Measurements from ENCODE around the gene ZNF268. TPM values are rescaled to one million over a fixed set of nuclear protein-coding genes. Genes with fewer than 3 reads are reported as not detected.

ZNF268 gene
- total RNA-seq, 1 experiment from 2014 or later, result 25.3 TPM

DNA sequence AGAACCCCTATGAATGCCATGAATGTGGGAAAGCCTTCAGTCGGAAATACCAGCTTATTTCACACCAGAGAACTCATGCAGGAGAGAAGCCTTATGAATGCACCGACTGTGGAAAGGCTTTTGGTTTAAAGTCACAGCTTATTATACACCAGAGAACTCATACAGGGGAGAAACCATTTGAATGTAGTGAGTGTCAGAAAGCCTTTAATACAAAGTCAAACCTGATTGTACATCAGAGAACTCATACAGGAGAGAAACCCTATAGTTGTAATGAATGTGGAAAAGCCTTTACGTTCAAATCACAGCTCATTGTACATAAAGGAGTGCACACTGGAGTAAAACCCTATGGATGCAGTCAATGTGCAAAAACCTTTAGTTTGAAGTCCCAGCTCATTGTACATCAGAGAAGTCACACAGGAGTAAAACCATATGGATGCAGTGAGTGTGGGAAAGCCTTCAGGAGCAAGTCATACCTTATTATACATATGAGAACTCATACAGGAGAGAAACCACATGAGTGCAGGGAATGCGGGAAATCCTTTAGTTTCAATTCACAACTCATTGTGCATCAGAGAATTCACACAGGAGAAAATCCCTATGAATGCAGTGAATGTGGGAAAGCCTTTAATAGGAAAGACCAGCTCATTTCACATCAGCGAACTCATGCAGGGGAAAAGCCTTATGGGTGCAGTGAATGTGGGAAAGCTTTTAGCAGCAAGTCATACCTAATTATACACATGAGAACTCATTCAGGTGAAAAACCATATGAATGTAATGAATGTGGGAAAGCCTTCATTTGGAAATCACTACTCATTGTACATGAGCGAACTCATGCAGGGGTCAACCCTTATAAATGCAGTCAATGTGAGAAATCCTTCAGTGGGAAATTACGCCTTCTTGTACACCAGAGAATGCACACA is 22.3 kb downstream of the ZNF268 start (continued):
- TF ChIP-seq, protein P1, sequence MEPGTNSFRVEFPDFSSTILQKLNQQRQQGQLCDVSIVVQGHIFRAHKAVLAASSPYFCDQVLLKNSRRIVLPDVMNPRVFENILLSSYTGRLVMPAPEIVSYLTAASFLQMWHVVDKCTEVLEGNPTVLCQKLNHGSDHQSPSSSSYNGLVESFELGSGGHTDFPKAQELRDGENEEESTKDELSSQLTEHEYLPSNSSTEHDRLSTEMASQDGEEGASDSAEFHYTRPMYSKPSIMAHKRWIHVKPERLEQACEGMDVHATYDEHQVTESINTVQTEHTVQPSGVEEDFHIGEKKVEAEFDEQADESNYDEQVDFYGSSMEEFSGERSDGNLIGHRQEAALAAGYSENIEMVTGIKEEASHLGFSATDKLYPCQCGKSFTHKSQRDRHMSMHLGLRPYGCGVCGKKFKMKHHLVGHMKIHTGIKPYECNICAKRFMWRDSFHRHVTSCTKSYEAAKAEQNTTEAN (CRISPR knock-in tag; IDR thresholded peaks at IDR 0.05), result no peak
- TF ChIP-seq, protein P2, sequence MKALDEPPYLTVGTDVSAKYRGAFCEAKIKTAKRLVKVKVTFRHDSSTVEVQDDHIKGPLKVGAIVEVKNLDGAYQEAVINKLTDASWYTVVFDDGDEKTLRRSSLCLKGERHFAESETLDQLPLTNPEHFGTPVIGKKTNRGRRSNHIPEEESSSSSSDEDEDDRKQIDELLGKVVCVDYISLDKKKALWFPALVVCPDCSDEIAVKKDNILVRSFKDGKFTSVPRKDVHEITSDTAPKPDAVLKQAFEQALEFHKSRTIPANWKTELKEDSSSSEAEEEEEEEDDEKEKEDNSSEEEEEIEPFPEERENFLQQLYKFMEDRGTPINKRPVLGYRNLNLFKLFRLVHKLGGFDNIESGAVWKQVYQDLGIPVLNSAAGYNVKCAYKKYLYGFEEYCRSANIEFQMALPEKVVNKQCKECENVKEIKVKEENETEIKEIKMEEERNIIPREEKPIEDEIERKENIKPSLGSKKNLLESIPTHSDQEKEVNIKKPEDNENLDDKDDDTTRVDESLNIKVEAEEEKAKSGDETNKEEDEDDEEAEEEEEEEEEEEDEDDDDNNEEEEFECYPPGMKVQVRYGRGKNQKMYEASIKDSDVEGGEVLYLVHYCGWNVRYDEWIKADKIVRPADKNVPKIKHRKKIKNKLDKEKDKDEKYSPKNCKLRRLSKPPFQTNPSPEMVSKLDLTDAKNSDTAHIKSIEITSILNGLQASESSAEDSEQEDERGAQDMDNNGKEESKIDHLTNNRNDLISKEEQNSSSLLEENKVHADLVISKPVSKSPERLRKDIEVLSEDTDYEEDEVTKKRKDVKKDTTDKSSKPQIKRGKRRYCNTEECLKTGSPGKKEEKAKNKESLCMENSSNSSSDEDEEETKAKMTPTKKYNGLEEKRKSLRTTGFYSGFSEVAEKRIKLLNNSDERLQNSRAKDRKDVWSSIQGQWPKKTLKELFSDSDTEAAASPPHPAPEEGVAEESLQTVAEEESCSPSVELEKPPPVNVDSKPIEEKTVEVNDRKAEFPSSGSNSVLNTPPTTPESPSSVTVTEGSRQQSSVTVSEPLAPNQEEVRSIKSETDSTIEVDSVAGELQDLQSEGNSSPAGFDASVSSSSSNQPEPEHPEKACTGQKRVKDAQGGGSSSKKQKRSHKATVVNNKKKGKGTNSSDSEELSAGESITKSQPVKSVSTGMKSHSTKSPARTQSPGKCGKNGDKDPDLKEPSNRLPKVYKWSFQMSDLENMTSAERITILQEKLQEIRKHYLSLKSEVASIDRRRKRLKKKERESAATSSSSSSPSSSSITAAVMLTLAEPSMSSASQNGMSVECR (CRISPR knock-in tag; IDR thresholded peaks at IDR 0.05; ENCODE audit: borderline replicate concordance), result no peak

DNA sequence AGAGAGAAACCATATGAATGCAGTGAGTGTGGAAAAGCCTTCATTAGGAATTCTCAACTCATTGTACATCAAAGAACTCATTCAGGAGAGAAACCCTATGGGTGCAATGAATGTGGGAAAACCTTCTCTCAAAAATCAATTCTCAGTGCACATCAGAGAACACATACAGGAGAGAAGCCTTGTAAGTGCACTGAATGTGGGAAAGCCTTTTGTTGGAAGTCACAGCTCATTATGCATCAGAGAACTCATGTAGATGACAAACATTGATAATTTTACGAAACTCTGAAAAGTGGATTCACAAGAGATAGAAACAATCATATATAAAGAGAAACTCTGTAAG is 22.9 kb downstream of the ZNF268 start:
- H3K4me3 Mint-ChIP-seq, result no peak overlapping the region

More for the DNA sequence above, 22.9 kb downstream of the ZNF268 start:
- DNase-seq (ENCODE audit: low spot score) (no peak), ATAC-seq (no peak)
- Mint-ChIP-seq H3K27me3 (ENCODE audit: low read depth) (peaks cover 38% of the 10 kb centered on the region), H3K4me1 (no peaks in the 10 kb centered on the region), H3K36me3 (peaks cover 84% of the 10 kb centered on the region), H3K9me3 (peaks cover 83% of the 10 kb centered on the region), H3K27ac (no peak overlapping the region)
- POLR2A ChIA-PET, result no interaction called here
- CTCF ChIA-PET, result no interaction called here
- TF ChIP-seq, protein P3, sequence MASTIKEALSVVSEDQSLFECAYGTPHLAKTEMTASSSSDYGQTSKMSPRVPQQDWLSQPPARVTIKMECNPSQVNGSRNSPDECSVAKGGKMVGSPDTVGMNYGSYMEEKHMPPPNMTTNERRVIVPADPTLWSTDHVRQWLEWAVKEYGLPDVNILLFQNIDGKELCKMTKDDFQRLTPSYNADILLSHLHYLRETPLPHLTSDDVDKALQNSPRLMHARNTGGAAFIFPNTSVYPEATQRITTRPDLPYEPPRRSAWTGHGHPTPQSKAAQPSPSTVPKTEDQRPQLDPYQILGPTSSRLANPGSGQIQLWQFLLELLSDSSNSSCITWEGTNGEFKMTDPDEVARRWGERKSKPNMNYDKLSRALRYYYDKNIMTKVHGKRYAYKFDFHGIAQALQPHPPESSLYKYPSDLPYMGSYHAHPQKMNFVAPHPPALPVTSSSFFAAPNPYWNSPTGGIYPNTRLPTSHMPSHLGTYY (CRISPR knock-in tag; IDR thresholded peaks at IDR 0.05), result no peak
- TF ChIP-seq ZNF671 (CRISPR knock-in tag; IDR thresholded peaks at IDR 0.05), result no peak
- TF ChIP-seq, protein P4, sequence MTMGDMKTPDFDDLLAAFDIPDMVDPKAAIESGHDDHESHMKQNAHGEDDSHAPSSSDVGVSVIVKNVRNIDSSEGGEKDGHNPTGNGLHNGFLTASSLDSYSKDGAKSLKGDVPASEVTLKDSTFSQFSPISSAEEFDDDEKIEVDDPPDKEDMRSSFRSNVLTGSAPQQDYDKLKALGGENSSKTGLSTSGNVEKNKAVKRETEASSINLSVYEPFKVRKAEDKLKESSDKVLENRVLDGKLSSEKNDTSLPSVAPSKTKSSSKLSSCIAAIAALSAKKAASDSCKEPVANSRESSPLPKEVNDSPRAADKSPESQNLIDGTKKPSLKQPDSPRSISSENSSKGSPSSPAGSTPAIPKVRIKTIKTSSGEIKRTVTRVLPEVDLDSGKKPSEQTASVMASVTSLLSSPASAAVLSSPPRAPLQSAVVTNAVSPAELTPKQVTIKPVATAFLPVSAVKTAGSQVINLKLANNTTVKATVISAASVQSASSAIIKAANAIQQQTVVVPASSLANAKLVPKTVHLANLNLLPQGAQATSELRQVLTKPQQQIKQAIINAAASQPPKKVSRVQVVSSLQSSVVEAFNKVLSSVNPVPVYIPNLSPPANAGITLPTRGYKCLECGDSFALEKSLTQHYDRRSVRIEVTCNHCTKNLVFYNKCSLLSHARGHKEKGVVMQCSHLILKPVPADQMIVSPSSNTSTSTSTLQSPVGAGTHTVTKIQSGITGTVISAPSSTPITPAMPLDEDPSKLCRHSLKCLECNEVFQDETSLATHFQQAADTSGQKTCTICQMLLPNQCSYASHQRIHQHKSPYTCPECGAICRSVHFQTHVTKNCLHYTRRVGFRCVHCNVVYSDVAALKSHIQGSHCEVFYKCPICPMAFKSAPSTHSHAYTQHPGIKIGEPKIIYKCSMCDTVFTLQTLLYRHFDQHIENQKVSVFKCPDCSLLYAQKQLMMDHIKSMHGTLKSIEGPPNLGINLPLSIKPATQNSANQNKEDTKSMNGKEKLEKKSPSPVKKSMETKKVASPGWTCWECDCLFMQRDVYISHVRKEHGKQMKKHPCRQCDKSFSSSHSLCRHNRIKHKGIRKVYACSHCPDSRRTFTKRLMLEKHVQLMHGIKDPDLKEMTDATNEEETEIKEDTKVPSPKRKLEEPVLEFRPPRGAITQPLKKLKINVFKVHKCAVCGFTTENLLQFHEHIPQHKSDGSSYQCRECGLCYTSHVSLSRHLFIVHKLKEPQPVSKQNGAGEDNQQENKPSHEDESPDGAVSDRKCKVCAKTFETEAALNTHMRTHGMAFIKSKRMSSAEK (CRISPR knock-in tag; IDR thresholded peaks at IDR 0.05; ENCODE audit: borderline replicate concordance), result no peak
- no peak for TF ChIP-seq CBFB (CRISPR knock-in tag; IDR thresholded peaks at IDR 0.05; ENCODE audit: low read depth)
- TF ChIP-seq, protein P5, sequence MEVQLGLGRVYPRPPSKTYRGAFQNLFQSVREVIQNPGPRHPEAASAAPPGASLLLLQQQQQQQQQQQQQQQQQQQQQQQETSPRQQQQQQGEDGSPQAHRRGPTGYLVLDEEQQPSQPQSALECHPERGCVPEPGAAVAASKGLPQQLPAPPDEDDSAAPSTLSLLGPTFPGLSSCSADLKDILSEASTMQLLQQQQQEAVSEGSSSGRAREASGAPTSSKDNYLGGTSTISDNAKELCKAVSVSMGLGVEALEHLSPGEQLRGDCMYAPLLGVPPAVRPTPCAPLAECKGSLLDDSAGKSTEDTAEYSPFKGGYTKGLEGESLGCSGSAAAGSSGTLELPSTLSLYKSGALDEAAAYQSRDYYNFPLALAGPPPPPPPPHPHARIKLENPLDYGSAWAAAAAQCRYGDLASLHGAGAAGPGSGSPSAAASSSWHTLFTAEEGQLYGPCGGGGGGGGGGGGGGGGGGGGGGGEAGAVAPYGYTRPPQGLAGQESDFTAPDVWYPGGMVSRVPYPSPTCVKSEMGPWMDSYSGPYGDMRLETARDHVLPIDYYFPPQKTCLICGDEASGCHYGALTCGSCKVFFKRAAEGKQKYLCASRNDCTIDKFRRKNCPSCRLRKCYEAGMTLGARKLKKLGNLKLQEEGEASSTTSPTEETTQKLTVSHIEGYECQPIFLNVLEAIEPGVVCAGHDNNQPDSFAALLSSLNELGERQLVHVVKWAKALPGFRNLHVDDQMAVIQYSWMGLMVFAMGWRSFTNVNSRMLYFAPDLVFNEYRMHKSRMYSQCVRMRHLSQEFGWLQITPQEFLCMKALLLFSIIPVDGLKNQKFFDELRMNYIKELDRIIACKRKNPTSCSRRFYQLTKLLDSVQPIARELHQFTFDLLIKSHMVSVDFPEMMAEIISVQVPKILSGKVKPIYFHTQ (CRISPR knock-in tag; IDR thresholded peaks at IDR 0.05), result no peak
- TF ChIP-seq, protein P6, sequence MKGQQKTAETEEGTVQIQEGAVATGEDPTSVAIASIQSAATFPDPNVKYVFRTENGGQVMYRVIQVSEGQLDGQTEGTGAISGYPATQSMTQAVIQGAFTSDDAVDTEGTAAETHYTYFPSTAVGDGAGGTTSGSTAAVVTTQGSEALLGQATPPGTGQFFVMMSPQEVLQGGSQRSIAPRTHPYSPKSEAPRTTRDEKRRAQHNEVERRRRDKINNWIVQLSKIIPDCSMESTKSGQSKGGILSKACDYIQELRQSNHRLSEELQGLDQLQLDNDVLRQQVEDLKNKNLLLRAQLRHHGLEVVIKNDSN (CRISPR knock-in tag; IDR thresholded peaks at IDR 0.05), result no peak
- TF ChIP-seq, protein P7, sequence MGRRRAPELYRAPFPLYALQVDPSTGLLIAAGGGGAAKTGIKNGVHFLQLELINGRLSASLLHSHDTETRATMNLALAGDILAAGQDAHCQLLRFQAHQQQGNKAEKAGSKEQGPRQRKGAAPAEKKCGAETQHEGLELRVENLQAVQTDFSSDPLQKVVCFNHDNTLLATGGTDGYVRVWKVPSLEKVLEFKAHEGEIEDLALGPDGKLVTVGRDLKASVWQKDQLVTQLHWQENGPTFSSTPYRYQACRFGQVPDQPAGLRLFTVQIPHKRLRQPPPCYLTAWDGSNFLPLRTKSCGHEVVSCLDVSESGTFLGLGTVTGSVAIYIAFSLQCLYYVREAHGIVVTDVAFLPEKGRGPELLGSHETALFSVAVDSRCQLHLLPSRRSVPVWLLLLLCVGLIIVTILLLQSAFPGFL (CRISPR knock-in tag; IDR thresholded peaks at IDR 0.05; ENCODE audit: borderline replicate concordance), result no peak
- TF ChIP-seq, protein P8, sequence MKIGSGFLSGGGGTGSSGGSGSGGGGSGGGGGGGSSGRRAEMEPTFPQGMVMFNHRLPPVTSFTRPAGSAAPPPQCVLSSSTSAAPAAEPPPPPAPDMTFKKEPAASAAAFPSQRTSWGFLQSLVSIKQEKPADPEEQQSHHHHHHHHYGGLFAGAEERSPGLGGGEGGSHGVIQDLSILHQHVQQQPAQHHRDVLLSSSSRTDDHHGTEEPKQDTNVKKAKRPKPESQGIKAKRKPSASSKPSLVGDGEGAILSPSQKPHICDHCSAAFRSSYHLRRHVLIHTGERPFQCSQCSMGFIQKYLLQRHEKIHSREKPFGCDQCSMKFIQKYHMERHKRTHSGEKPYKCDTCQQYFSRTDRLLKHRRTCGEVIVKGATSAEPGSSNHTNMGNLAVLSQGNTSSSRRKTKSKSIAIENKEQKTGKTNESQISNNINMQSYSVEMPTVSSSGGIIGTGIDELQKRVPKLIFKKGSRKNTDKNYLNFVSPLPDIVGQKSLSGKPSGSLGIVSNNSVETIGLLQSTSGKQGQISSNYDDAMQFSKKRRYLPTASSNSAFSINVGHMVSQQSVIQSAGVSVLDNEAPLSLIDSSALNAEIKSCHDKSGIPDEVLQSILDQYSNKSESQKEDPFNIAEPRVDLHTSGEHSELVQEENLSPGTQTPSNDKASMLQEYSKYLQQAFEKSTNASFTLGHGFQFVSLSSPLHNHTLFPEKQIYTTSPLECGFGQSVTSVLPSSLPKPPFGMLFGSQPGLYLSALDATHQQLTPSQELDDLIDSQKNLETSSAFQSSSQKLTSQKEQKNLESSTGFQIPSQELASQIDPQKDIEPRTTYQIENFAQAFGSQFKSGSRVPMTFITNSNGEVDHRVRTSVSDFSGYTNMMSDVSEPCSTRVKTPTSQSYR (CRISPR knock-in tag; IDR thresholded peaks at IDR 0.05), result no peak
- no peak for TF ChIP-seq JUN (CRISPR knock-in tag; IDR thresholded peaks at IDR 0.05)
- TF ChIP-seq OVOL2 (CRISPR knock-in tag; IDR thresholded peaks at IDR 0.05; ENCODE audit: borderline replicate concordance), result no peak
